HG03175 (cell line): ENCODE results near the gene WNT1.
A peak's percentile ranks its signal among the peaks of the same experiment; 100 is the strongest.

Source experiments
- ATAC-seq: cut with Tn5 transposase; IDR thresholded peaks from one replicate; pipeline ENCODE4 v1.9.1; 2021; ENCODE audit warnings: mild to moderate bottlenecking, moderate library complexity; ENCODE audit not compliant: unreplicated experiment

Gene WNT1

DNA sequence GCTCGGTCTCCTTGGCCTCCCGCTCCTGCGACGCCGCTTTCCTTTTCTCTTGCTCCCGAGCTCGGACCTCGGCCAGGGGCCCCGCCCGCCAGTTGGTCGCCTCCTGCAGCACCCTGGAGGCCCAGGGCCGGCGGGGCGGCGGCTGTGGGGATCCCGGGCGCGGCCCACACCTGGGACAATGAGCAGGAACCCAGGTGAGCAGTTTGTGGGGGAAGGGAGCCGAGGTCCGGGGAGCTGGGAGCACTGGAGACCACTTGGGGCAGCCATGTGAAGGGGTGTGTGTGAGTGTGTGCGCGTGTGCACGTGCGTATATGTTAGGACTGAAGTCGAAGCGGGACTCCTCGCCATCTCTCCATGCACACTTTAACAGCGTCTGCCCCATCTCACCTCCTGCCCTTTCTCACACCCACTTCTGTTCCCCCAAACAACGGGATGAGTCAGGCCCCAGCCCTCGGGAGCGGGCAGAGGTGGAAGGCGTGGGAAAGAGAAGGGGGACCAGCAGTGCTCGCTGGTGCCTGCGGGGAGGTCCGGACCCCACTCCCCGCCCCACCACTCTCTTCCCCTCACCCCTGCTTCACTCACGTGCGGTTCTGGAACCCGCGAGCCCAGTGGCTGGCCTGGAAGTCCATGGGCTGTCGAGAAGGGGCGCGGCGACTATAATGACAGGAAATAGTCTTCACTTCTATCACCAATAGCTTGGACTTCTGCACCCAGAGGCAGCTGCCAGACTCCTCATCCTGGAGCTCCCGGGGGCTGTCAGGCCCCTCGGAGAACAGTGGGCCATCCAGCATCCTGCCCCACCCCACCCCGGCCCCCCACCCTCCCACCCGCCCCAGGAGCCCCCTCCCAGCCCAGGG lies 20.6 kb downstream of the WNT1 start:
- ATAC-seq = no peak

DNA sequence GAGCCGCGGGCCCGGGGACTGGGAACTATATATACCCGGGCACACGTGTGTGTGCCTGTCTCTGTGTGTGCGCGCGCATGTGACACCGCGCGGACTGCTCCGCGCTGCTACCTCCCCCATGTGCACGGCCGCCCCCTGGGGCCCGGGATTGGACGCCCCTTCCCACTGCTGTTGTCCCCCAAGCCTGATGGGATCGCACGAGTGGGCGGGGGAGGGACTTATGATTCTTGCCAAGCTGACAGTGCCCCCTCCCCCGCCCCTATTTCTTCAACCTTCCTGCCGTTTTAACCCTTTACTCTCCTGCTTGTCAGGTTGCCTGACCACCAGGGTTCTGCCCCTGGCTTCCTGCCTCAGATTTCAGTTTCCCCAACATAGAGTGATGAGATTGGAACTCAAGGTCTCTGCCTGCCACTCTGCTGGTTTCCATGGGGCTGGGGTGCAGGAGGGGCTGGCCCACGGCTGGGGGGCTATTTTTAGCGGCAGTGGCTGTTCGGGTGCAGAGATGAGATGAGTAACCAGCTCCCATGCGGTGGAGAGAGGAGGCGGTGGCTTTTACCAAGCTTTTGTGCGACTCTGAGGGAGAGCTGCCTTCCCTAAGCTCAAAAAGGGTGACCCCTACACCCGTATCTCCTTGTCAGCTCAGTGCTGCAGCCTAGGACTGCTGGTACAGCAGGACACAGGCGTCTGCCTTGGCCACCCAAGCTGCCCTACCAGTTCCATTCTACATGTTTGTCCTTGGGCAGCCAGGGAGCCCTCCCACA lies 21.4 kb downstream of the WNT1 start, which contains the start of gene DDN:
Gene DDN (minus strand): TSS at position 5 of the 761 bp plus-strand sequence. CDS start 88 bp downstream, outside the sequence.
- ATAC-seq = peak; percentile 39

DNA sequence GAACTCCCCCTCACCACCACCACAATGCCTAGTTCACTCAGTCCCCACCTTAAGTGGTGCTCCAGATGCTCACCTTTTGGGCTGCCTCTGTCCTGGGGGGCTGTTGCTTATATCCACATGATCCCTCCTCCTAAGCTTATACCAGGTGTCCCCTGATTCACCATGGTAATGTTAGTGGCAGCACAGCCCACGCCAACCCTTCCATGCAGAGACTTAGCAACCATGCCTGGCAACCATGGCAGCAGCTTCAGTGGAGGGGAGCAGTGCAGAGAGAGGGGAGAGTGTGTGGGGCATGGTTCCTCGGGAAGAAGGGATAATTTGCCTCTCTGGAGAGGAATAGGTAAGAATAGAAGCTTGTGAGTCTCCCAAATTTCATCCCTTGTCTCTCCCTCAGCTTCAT lies 22.2 kb downstream of the WNT1 start:
- ATAC-seq = no peak

DNA sequence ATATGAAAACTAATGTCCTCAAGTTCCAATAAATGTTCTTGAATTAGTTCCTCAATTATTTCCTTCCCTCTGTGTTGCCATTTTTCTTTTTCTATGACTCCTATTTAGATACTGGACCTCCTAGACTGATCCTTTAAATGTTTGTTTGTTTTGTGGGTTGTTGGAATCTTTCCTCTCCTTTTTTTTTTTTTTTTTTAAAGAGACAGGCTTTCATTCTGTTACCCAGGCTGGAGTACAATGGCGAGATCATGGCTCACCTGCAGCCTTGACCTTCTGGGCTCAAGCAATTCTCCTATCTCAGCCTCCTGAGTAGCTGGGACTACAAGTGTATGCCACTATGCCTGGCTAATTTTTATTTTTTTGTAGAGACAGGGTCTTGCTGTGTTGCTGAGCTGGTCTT lies 30.8 kb downstream of the WNT1 start:
- no peak for ATAC-seq

DNA sequence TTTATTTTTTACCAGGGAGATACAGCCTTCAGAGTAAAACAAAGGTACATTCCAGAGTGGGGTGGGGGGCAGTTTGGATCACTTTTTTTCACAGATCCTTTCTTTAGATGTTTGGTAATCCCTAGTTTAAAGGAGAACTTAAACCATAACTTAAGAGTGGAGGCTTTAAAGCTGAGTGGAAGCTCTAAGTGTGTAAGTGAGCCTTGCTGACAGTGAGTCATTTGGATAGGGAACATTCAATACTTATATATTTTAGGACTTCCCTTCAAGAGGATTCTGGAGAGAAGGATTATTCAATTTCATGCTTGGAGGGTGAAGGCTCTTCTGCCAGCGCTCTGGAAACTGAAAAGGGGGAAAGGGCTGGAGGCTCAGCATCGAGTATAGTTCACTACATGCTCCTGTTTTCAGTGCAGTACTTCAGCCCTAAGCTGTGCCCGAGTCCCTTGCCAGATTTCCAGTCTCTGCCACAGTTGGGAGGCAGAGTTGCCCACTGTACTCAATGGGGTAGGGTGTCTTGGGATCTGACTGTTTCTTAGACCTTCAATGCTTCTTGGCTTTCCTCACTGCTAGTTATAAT lies 32.1 kb downstream of the WNT1 start:
- ATAC-seq = no peak

DNA sequence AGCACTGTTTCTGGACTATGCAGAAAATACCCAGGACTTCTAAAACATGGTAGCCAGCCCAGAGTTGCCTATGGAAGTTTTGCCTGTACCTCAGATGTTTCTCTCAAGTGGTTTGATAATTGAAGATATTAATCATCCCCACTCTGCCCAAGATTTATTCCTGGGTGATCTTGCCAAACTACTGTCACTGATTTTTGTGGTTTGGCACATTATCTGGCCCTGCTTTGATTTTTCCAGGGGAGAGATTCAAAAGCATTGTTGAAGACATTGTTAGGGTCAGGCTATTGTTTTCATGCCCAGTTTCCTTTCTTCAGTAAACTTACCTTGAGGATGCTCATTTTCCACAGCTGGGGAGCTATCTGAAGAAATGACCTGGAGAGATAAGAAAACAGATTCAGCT lies 34.6 kb downstream of the WNT1 start:
- no peak for ATAC-seq

DNA sequence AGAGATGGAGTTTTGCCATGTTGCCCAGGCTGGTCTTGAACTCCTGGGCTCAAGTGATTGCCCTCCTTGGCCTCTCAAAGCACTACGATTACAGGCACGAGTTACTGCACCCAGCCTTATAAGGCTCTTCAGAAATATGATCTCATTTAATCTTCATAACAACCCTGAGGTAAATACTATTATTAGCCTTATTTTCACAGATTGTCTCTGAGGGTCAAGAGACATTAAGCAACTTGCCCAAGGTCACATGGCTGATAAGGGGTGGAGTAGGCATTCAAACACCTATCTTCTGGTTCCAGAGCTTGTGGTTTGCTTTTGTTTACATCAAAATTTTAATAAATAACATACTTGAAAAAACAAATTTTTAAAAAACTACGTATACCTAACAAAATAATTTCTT lies 35.3 kb downstream of the WNT1 start:
- no peak for ATAC-seq

DNA sequence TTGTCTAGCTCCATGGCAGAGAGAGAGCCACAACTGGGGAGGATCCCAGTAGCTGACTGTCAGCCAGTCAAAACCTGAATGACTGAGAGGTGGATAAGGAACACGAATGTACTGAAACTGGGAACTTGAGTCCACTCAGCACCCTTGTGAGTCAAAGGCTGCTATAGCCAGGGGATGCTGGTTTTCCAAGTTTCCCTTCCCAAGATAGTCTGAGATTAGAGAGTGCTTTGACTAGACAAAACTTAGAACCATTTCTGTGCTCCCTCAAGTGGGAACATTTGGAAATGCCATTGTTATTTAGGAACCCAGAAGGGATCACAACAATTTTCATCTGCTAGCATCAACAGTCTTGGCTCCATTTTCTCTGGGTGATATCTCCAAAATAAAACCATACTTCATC lies 36.4 kb downstream of the WNT1 start:
- ATAC-seq = no peak

DNA sequence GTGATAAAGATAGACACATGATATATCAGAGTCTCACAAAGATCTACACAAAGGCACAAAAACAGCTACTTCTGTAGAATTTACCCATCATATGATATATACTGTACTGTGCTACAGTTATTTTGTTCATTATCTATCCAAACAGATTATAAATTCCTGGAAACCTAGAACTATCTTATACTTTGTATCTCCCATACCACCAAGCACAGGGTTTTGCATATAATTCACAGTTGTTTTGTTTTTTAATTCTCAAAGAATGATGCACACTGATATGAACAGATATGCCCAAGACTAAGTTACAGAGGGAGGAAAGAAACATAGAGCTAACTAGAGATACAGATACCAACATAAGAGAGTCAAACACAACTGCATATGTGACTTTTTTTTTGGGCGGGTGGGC lies 37.1 kb downstream of the WNT1 start:
- no peak for ATAC-seq

DNA sequence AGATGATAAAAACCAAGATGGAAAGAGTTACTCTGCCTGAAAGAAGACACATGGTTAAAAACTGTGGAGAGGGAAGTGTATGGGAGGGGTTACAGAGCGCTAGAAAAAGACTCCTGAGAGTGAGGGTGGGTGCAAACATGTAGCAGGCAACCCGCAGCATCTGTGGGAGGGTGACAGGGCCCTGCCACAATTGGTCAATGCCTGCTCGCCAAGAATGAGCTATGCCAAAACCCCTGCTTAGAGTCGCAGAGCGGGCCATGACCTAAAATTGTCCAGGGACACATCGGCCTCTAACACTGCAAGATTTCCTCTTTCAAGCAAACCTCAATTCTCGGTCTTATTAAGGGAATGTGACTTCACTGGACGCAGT lies 39.8 kb downstream of the WNT1 start:
- peak; percentile 18 for ATAC-seq

DNA sequence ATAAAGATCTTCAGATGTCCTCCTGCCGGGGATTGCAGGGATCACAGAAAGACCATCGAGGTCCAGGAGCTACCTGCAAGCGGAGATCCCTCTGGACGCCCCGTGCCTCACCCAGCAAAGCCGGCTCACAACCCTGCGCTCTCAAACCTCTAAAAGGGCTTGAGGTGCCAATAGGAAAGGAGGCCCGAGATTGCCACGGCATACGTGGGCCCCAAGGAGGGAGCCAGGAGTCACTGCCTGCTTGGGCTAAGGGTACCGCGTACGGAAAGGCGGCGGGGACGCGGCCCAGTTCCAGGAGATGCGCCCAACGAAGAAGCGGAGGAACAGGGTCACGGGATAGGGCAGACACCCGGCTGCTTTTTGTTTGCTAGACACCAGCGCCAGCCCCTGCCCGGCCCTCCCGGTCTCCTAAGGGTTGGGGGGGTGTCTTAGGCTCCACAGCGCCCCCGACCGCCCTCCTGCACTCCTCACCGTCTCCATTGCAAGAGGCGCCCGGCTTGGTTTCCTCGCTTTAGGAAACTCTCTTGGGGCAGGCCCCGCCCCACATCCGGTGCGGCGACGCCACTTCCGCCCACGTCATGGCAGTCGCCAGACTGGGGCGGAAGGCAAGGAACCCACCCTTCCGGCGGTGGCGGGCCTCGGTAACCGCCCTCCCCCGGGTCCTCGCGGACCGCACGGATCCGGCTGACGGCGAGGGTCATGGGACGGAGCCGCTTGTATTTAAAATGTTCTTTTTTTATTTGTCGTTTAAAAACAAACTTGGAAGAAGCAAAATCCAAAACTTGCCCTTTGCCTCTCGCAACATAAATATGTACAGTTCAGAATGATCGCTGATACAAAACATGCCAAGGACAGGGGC lies 40.4 kb downstream of the WNT1 start, which contains the start of gene PRKAG1:
Gene PRKAG1 (minus strand): TSS at position 516 of the 859 bp plus-strand sequence. CDS start 36 bp downstream, at position 480.
- peak; percentile 92 for ATAC-seq

DNA sequence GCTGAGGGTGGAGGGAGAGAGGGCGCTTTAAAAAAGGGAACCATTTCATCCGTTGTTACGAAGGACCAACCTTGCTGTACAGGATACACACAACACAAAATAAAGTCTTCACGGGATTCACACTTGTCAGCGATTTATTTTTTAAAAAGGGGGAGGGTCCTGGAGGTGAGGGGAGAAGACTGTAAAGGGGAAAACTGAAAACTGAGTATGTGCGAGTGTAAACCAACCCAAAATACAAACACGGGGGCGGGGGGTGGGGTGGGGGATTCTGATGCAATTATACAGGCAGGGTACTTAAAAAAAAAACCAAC lies 41.0 kb downstream of the WNT1 start:
- peak; percentile 21 for ATAC-seq

DNA sequence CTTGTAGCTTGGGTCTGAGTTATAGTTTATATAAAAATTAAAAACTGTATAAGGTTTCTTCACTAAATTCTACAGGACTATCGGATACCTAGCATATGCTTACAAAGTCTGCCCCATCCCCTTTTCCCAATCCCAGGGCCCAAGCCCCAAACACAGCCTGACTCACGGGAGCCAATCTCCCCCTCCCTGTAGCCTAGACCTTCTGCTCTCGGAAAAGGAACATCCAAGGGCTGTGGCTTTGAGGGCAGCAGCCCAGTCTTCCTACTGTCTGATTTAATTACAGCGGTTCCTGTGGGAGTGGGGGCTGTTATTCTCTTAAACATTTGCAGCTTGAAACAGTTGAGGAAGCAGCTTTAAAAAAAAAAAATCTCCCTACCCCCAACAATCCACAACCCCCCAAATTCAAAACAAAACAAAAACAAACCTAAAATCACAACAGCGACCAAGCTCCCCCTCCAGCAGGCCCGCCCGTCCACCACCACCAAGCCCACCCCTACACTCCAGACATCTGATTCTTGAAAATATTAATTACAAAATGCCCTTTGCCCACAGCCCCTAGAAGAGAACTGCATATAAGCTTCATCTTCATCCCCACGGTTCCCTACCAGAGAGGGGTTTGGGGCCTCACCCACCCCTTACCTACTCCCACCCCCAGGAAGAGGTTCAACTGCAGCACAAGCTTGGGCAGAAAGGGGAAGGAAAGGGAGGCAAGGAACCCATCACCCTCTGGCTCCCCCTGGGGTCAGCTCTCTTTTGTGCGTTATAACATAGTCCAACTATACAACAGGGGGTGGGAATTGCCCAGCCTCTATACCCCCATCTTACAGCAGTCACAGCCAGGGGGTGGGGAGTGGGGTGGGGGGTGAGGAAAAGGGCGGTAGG lies 41.6 kb downstream of the WNT1 start:
- ATAC-seq = no peak

DNA sequence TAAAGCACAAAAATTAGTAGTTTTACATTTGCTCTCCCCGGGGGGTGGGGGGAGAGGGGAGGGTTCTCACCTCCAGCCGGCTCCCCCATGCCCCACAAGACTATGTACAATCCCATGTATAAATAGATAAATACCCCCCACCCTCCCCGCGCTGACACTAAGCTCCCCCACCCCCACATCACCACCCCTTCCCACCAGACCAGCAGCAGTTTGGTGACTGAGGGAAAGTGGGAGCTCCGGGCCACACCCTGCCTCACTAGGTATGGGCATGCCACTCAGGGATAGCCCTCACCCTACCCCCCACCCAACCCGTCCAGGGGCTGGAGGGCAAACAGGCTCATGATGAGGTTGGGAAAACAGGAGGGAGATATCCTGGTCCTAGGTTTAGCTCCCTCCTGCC lies 42.3 kb downstream of the WNT1 start:
- ATAC-seq = no peak

DNA sequence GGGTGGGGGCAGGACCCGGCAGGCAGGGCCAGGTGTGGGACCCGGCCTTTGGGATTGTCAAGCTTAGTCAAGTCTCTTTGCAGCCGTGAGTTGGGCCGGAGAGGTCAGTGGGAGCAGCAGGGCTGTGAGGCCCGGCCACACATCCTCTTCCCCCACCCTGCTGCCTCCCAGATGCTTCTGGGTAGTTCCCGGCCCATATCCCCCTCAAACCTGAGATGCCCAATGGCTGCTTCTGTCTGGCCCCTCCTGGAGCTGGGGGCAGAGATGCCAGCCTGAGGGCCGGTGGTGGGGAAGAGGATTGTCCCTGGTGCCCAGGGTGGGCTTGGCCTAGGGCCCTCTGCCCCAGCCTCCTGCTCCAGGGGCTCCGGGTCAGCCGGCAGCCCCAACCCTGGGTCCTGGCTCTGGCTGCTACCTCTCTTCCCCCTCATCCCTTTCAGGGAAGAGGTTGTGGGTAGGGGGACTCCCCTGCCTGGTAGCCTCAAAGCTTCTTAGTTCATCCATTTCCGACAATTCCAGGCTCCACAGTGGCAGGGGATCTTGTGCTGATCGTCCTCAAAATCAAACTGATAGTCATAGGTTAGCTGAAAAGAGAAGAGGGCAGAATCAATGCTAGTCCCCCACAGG lies 43.3 kb downstream of the WNT1 start:
- no peak for ATAC-seq

DNA sequence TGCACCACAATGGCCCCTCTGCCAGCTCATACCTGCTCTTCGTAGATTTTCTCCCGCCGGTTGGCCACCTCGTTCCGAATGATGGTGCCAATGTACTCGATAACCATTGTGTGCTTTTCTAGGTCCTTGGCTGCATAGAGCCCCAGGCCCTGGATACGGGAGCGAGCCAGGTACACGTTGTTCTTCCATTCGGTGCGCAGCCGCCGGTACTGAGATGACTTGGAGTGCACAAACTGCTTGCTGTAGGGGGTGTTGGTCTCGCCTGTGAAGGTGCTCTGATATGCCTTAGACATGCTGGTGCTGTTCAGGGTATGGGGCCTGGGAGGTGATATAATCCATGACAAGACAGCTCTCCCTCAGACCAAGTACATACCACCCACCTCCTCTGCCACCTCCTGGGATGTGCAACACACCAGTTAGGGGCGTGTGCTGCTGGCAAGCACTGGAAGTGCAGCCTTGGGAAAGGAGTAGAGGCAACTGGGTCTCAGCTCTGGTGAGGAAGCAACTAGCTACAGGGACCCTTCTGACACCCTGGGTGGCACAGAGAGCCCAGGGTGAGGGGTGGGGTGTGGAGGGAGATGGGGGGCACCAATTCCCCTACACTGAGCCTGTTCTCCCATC lies 44.5 kb downstream of the WNT1 start:
- ATAC-seq = no peak

DNA sequence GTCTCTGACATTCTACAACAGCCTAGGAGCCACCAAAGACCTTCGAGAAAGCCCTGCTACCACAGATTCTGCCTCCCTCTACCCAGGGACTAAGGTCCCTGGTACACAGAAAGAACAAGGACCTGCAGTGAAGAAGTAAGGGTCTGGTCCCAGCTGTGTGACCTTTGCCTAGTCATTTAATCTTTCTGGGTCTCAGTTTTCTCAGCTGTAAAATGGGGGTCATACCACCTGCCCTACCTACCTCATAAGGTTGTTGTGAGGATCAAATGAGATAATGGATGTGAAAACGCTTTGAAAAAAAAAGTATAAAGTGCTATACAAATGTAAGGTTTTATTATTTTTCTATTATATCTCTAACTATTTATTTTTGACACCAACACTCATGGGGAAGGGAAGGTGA lies 45.7 kb downstream of the WNT1 start:
- no peak for ATAC-seq

DNA sequence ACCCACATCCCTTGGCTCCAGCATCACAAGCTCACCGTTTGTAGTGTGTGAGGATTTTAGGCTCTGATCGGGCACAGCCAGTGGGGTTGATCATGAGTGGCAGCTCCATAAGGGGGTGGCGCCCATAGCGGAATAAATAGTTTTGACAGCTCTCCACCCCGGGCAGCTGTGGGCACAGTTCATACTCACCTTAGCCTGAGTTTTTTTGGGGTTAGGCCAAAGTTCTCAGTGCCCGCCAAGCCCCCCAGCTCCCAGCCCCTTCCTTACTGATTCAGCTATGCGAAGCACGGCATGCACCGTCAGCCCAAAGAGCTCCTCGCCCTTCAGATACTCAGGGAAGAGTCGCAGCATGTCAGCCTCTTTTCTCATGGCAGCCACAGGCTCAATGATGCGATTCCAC lies 46.4 kb downstream of the WNT1 start:
- ATAC-seq = no peak

DNA sequence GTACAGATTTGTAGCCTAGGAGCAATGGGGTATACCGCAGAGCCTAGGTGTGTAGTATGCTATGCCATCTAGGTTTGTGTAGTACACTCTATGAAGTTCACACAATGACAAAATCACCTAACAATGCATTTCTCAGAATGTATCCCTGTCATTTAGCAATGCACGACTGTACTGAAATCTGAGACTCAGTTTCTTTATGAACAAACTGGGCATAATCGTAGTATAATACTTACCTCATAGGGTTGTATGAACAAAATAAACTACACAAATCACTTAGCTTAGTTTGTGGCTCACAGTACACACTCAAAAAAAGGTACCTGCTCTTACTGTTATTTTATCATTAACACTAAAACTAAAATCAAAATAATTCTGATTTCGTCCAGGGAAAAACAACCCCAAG lies 47.3 kb downstream of the WNT1 start:
- ATAC-seq = no peak
